NK-92 (cell line): Measurements from ENCODE around the gene LRP8.
"Not testable (repeated sequence)": the region's sequence is repeated elsewhere in the genome, so short reads cannot be mapped to it uniquely, and the experiment has no call there.

Experiments used
- DNase-seq: peaks from one replicate; lab custom pipeline; 2025; ENCODE audit not compliant: unreplicated experiment; lab: John Stamatoyannopoulos, UW

LRP8 gene

DNA sequence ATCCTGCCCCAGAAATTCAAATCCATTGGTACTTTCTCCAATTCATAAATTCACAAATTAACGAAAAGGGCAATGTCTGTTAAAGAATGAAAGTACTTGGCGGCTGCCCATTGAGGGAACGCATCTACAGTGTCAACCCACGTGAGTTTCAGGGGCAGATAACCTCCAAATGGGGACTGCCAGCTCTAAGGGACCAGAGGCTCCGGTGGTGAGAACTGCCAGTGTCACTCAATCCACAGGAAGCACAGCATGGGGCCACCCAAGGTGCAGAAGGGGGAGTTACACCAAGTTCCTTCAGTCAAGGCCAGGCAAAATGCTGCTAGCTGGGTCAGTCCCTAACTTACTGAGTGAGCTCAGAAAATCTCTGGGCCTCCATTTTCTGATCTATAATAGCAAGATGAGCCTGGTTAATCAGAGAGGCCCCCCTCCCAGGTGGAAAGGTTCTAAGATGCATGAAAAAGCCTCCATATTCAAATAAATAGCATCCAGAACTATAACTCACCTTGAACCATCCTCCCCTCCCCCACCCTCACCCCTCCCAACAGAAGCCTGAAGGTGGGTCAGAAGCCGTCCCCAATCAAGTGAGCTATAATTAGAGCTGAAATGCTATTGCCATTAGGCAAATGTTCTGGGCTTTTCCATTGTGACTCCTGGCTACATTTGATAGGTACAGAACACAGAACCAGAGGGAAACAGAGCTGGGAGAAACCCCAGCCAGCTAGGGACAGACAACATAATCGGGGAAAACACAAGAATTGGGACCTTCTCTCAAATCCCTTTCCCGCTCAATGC is 41.7 kb downstream of the LRP8 start:
- DNase-seq, result no peak

DNA sequence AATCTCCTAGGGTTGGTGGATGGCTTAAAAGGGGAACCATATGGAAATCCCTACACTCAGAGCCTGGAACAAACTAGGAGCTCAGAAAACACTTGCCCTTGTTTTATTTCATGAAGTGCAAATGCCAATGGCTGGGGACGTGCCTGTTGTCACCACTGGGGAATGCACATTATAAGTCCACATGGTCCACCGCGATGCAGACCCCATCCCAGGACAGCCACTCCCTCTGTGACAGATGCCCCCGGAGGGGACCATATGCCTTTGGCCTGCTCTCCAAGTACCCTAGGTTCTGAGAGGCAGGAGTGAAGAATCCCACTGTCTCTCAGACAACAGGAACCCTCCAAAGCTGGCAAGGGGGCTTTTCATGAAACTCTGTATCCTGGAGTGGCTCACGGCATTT is 42.3 kb downstream of the LRP8 start:
- no peak for DNase-seq

DNA sequence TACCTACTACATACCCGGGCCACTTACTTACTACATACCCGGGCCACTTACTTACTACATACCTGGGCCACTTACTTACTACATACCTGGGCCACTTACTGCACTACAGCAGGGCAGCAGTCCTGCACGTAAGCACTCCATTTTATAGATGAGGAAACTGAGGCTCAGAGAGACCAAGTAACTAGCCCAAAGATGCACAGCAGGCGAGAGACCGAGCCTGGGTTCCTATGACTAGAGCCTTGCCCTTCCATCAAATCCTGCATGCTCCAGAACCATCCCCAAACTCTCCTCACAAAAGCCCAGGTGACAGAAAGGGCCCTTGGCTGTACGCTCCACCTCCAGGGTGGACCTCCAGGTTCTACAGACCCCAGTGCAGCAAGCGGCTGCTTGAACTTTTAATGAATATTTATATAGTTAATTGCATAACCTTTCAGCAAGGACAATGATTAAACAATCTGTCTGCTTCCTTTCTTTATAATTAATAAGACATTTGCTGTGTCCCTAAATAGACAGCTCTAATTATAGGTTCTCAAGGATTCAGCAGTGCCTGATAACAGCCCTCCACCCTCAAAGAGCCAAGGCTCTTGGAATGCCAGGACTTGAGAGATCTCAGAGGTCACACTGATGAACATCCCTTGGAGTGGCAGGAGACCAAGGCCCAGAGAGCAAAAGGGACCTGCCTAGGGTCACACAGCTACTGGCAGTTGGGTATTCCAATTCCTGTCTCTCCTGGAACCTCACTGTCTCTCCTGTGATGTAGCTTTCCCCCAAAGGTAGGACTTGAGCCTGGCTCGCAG is 43.4 kb downstream of the LRP8 start:
- no peak for DNase-seq

DNA sequence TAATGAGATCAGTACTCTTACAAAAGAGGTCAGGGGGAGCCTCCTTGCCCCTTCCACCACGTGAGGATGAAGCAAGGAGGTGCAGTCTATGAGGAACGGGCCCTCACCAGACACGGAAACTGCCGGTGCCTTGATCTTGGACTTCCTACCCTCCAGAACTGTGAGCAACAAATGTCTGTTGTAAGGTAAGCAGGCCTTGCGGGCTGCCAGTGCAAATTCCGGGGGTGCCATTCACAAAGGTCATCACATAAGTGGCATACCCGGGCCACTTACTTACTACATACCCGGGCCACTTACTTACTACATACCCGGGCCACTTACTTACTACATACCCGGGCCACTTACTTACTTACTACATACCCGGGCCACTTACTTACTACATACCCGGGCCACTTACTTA is 44.7 kb downstream of the LRP8 start:
- DNase-seq, result not testable (repeated sequence)

DNA sequence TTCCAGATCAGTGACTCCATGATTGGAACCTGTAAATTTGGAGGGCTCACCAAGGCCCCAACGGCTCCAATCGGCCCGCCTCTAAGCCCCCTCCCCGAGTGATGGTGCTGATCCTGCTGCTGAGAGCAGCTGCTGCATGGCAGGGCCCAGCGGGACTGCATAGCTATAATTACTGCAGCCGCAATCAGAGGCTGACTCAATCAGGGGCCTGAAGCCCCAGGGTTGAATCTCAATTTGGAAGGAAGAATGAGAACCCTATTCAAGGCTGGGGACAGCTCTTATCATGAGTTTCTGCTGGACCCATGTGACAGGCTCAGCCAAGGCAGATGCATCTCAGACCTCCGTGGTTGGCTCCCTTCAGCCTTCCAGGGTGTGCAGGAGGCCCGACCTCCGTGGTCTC is 46.7 kb downstream of the LRP8 start:
- DNase-seq, result no peak

DNA sequence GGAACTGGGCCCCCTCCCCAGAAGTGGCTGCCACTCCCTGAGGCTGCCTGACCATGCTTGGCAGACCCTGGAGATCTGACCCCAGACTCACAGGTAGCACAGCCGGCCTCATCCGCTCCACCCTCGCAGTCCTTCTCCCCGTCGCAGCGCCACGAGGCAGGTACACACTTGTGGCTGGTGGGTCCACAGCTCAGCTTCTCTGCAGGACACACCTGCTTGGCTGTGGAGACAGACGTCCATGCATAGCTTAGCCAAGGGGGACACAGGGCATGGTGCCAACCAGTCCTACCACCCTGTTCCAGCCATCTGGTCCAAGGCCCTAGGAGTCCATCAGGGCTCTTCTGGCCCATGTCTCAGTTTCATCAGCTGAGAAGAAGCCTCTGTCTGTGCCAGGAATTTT is 47.4 kb downstream of the LRP8 start:
- no peak for DNase-seq

DNA sequence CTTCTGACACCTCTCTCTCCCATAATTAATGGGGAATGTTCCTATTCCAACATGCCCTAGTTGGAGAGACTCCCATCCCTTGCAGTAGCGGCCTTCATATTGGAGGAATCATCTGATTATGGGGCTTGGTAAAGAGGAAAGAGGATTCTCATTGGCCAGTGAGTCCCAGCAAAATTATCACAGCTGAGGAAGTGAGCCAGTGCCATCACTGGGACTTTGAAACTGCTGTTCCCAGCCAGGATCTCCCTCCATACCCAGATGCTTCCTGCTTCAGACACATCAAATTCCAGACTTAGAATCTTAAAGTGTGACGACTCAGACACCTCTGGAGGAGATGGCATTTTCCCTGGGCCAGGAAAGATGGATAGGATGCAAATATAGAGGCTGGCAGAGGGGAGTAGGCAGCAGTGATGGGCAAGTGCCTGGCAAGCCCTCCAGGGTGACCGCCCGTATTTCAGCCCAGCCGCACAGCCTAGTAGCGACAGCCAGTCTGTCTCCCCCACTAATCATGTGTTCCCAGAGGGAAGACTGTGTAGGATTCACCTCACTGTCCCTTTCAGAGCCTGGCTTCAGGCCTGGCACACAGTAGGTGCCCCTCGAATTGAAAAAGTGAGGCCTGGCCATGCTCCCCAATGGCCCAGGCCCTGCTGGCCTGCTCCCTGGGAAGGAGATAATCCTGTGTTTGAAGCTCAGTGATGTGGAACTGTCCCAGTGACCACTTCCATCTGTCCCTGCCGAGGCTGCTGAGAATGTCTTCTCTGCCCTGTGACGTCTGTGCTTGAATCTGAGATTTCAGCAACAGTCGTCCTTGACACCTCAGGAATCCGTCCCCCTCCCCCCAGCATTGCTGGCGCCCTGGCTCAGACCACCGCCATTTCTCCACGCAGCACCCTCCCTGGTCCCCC is 48.3 kb downstream of the LRP8 start:
- DNase-seq, result no peak

DNA sequence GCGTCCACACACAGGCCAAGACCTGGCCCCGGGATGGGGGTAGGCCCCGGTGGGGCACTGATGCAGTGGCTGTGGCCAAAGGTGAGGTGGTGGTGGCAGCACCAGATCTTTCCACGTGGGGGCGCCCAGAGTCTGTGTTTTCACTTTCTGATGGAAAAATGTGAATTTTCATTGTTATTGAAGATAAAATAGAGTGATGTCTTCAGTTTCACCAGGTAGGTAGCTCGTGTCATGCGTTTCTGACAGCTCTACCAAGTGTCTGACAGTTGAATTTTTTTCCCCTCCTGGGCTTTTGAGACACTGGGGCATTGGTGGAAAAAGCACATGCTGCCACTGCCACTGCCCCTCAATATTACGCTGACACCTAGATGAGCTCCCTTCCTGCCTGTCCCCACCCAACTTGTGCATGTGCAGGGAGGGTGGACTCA is 49.6 kb downstream of the LRP8 start:
- no peak for DNase-seq

DNA sequence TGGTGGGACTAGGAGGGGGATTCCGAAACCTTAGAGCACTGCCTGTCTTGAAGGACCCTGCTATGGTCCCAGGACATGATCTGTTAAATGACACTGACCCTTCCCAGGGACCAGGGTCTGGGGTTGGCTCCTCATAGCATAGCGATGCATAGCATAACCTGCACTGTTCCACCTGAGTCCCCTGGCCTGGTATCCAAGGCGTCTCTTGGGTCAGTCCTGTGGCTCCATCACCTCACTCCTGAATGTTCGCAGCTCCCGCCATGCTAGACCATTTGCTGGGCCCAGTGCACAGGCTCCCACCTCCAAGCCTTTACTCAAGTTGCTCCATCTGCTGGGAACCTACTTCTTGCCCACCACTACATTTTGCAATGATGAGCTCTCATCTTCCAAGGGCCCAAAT is 50.5 kb downstream of the LRP8 start:
- DNase-seq, result no peak

DNA sequence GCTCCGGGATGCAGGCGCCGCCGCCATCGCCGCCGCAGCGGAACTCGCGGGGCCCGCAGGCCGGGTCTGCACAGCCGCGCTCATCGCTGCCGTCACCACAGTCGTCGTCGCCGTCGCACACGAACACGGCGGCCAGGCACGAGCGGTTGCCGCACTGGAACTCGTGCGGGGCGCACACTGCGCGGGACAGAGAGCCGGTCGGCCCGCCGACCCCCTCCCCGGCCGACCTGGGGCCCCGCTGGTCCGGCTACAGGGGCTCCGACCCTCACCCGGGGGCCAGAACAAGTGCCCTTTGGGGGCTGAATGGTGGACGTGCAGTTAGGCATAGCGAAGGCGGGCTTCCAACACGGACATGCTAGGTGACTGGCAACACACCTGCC is 51.0 kb downstream of the LRP8 start:
- no peak for DNase-seq

DNA sequence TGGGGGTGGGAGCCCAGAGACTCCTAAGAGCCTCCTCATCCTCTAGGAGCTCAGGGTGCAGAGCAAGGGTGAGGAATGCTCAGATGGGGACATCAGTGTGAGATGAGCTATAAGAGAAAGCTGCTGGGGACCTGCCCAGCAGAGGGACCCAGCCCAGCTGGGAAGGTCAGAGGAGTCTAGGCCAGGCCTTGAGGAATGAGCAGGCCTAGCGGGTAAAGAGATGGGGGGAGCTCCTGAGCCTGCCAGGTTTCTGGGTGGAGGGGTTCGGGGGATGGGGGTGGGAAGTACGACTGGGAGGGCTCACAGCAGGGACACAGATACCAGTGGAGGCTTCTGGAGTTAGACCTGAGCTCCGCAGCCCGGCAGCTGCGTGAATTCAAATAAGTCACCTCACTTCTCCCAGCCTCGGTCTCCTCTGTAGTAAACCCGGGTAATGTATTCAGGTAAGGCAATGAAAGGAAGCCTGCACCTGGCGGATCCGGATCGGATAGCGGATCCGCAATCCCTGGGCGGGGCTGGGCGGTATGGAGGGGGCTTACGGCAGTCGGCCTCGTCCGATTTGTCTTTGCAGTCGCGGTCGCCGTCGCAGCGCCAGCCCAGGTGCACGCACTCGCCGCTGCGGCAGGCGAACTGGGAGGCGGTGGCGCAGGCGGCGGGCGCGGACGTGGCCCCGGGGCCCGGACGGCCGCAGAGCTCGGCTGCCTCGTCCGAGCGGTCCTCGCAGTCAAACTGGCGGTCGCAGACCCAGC is 51.5 kb downstream of the LRP8 start:
- DNase-seq, result no peak

DNA sequence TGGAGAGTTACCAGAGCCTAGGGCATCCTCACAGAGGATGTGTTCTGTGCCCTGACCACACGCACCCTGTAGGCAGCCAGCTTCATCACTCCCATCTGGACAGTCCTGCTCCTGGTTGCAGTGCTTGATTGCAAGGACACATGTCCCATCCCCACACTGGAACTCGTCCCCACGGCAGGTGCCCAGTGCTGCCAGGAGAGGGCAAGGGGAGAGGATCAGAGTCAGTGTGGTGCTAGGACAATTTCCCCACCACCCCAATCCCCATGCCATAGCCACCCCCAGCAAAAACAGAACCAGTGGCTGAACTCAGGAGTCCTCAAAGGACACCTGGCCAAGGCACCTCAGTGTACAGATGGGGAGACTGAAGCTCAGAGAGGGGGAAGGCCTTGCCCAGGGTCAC is 52.3 kb downstream of the LRP8 start:
- no peak for DNase-seq

DNA sequence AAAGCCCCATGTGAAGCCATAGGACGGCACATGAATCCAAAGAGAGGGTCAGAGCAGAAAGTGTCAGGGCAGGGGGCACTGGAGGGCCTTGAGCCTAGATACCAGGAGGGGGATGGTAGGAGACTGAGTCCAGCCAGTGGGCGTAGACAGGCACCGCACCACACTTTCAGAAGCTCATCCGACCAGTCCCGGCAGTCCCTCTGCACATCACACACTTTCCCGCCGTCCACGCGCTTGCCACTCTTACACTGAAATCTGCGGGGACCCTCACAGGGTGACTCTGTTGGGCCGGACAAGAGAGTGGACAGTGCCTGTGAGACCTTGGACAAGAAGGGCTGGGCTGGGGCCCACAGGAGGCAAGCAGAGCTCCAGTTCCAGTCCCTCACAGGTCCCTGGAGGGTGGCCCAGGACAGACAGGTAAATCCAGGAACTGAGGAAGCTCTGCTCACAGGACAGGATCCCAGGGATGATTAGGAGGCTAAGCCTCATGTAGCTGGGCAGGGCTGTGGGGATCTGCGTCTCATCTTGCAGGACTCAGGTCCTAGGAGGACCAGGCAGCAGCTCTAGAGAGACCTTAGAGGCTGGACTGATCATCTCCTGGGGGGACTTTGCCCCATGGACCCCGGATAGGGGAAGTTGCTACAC is 53.2 kb downstream of the LRP8 start:
- no peak for DNase-seq

DNA sequence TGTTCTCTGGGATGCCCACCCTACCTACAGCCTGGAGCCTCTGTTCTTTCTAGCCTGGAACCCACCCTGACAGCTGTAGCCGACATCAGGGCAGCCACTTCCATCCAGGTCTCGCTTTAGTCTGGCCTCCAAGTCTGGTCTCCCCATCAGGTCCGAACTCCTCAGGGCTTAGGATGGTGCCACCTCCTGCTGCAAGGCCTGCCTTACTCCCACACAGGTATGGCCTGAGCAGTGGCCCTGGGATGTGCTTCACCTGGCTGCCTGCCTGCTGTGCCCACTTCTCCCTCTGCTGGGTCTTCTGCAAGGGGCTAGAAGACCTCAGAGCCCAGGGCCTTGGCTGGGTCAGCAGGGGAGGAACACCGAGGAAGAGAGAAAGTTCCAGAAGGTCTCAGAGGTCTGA is 53.8 kb downstream of the LRP8 start:
- DNase-seq, result no peak

DNA sequence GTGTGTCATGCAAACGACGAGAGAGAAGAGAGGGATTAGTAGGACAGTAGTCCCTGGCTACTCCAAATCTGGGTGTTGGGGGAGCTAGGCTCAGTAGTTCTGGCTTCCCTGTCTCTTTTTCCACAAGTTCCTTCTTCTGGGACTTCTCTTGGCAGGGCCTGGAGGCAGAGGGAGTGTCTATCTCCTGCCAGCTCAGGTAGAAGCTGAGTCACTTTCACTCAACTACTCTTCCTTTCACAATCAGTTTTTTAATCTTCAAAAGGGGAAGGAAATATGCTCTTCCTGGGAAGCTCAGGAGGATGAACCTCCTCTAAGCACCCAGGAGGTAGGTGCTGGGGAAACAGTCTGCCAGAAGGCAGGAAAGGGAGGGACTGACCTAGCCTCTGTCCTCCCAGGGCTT is 54.3 kb downstream of the LRP8 start:
- DNase-seq, result no peak

DNA sequence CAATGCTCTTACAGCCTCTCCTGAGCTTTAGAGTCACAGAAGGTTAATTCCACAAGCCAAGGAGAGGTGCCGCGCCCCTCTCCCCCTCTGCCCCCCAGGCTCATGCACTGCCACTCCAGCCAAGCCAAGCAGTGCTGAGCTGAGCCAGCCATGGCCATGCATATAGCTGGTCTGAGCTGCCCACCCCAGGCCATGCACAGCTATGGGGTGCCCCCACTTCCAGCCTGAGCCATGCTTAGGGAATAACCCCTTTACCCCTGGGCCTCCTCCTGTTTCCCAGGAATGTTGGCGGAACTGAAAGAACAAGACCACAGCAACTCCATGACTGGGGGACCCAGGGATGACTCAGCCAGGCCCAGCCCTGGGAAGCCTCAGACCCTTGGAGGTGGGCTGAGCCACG is 55.5 kb downstream of the LRP8 start:
- no peak for DNase-seq

DNA sequence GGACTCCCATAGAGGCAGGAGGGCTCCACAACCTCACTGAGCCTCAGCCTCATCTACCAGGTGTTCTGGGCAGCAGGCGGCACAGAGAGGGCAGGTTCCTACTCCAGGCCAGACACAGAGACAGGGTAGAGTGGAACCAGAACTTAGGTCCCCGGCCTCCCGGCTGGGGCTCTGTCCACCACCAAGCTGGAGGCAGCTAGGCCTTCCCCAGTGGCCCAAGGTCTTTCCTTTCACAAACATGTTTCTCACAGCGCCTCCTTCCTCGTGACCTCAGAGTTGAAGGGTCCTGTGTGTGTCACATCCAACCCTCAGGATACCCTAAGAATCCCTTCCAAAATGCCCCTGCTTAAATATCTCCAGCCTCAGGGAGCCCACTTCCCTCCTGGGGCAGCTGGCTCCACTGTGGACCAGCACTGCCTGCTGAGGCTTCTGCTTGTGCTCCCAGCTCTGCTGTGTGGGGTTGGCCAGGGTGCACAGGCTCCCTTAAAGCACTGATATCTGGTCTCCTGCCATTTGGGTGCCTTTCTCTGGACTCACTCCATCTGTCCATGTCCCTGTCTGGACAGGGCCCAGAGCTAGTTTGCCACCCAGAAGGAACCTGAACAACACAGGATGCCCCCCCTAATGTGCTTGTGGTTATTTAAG is 56.3 kb downstream of the LRP8 start:
- DNase-seq, result no peak

DNA sequence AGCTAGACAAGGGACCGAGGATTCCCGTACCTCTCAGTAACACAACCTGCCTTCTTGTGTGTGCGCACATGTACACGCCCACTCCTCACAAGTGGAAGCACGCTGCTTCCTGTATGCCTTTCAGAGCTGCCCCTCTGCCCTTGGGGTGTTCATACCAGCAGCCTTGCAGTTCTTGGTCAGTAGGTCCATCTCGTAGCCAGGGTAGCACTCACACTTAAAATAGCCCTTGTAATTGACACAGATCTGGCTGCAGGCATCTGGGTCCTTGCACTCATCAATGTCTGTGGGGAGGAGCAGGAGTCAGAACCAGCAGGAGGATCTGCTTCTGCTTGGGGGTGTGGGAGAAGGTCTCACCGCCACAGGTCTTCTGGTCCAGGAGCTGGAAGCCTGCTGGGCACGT is 57.0 kb downstream of the LRP8 start:
- no peak for DNase-seq

DNA sequence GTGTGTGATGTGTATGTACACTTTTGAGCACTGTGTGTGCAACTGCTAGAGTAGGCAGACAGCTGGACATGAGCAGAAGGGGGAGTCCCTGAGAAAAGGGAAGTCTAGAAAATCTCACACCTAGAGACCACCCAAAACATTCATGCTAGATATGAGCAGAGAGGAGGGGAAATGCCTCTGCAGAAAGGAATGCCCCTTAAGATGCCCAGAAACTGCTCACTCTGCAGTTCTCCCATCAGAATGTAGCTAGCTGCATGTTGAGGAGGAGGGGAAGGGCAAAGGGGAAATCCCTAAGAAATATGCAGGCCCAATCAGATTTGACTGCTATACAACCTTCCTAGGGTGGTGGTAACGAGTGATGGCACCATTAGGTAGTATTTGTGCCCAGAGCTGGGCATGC is 57.8 kb downstream of the LRP8 start:
- no peak for DNase-seq

DNA sequence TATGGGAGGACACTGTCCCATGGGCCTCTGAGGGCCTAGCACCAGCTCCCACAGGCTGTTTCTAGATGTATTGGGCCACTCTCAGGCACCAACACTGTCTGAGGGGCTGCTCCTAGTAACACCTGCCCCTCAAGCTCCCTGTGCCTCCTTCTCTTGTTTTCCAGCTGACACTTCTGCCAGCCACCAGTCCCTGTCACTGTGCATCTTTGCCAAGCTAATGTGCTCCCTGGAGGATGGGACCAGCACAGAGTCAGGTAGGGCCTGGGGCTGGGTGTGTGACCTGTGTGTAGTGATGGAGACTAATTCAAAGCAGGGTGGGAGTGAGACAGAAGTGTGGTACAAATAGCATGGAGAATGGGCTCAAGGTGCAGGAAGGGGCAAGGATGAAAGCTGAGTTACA is 60.1 kb downstream of the LRP8 start:
- no peak for DNase-seq
